GM21367 (cell line): Measurements from ENCODE around the gene LSM3.
"Not testable (repeated sequence)": the region's sequence is repeated elsewhere in the genome, so short reads cannot be mapped to it uniquely, and the experiment has no call there.

Experiments used
- ATAC-seq: cut with Tn5 transposase; IDR thresholded peaks from one replicate; pipeline ENCODE4 v1.9.1; 2021; ENCODE audit not compliant: unreplicated experiment

LSM3 gene

DNA sequence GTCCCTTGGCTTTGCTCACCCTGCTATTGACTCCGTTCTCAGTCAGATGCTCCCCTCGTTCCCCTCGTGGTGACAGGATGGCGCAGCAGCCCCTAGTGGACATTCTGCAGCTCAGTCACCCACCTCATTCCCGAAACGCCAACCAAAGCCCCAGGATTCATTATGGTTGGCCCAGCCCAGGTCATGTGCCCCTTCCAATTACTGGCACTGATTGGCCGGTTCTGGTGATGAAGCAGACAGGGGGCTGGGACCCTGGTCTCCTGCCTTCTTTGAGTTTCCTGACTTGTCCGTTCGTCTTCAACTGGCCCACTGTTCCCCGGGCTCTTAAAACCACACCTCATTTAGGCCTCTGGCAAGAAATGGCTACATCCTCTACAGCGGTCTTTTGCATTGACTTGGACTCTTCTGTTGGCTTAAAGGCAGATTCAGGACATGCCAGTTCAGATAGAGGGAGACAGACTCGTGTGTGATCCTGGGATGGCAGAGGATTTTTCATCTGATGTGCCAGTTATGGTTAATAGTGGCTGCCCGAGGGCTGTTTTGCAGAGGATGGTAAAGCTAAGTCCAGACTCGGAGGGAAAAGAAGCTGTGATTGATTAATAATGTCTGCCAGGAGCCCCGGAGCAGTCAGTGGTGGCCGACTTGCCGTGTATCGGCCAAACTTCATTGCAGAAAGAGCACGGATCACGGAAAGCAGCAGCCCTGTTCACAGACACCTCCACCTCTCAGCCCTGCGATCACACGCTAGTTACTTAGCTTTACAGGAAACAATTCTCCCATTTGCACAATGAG lies 37.8 kb downstream of the LSM3 start:
- ATAC-seq, result no peak

DNA sequence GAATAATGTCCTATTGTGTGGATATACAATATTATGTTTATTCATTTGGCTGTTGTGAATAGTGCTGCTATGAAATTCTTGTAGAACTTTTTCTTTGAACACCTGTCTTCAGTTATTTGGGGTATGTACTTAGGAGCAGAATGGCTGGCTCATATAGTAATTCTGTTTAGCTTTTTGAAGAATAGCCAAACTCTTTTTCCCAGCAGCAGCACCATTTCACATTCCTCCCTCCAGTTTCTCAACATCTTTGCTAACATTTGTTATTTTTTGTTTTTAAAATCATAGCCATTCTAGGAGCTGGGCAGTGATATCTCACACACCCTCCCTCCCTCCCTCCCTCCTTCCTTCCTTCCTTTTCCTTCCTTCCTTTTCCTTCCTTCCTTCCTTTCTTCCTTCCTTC lies 39.7 kb downstream of the LSM3 start:
- ATAC-seq, result no peak

DNA sequence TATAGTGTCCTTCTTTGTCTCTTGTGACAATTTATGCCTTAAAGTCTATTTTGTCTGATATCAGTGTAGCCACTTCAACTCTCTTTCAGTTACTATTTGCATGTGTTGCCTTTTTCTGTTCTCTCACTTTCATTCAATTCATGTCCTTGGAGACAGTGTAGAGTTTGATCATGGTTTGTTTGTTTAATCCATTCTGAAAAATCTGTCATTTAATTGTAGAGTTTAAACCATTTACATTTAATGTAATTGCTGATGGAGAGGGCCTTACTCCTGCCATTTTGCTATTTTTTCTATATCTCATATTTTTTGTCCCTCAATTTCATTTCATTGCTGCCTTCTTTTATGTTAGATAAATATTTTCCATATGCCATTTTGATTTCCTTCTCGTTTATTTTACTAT lies 42.3 kb downstream of the LSM3 start:
- ATAC-seq, result no peak

DNA sequence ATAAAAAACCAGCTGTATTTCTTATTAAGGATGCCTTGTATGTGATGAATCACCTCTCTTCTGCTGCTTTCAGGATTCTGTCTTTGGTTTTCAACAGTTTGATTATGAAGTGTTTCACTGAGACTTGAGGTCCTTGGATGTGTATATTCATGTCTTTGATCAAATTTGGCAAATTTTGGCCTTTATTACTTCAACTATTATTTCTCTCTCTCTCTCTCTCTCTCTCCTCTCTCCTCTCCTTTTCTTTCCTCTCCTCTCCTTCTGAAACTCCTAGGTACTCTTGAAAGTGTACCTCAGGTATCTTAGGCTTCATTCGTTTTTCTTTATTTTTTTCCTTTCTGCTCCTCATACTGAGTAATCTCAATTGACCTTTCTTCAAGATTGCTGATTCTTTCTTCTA lies 43.3 kb downstream of the LSM3 start:
- ATAC-seq, result no peak

DNA sequence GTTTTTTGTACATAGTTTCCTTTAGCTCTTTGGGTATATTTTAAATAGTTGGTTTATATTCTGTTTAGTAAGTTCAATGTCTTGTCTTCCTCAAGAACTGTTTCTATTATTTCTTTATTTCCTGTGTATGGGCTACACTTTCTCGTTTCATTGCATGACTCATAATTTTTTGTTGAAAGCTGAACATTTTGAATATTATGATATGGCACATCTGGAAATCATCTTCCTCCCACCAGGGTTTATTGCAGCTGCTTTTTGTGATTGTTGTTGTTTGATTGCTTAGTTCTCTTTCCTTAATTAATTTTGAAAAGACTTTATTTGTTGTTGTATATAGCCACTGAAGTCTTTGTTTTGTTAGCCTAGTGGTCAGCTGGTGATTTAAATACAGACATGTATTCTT lies 43.8 kb downstream of the LSM3 start:
- no peak for ATAC-seq

DNA sequence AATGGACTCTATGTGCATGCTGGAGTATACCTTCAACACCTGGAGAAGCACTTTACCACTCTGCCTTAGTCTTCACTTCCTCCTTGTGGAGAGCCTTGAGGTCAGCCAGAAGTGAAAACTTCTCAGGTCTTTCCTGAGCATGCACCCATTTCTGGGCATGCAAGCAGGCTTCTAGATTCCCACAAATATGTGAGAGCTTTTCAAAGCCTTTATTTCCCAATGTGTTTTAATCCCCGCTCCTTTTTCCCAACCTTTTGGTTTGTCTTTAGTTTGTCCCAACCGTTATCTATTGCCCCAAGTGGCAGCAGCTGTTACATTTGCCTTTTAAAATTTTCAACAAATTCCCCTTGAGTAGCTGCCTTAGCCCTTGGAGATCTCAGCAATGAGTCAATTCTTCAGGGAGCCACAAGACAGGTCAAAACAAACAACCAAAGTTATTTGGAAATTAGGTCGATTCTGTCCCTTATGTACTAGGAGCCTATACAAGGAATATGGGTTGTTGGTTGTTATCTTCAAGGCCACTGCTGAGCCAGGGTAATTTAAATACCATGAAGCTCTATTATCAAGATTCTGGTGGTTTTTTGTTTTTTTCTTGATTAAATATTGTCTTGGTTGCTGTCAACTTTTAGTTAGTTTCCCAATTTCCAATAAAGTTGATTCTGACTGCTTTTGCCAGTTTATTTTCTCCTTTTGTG lies 44.4 kb downstream of the LSM3 start:
- ATAC-seq, result peak; percentile 47

DNA sequence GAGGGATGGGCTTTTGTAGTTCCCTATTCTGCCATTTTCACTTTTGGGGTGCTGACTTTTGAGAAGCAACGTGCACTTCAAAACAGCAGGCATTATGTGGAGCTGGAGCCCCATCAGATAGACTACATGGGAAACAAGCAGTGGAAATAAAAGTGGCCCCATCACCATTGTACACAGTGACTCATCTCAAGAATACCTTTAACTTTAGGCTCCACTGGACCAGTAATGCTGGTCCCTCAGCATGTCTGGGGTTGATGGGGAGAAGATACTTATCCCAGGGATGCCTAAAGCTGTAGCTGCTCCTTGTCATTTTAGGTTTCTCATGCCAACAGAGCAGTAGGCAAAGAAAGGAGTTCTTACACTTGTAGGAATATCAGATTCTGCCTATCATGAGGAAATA lies 45.0 kb downstream of the LSM3 start:
- ATAC-seq, result peak; percentile 50

DNA sequence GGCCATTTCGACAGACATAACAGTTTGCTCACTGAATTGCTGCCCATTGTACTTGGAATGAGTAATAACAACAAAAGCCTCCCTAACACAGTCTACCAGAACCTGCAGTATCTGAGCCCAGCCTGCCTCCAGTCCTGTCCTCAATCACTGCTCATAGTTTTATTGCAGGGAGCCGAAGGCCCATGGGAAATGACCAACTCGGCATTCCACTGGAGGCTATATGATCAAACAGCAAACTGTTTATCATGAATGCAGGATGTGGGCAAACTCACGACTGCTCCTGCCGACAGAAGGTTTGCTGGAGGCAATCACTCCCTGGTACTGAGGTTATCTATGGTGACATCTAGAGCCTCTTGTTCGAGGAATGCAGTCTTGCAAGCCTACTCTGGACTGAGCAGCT lies 46.3 kb downstream of the LSM3 start:
- ATAC-seq, result no peak

DNA sequence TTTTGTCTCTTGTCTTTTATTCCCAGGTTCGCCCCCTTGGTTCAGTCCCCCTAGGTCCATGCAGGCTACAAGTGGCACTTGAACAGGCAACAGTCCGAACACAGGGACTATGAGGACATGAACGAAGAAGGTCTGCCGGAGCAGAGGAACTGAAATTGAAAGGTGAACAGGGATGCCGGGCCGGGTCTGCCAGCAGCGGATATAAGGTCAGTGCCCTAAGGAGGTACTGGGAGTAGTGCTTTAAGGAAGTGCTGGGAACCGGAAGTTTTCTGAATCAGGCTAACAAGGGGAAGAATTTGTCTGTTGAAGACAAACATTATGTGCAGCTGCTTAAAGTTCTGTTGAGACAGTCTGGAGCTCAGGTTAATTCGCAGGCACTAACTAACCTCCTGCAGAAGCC lies 46.8 kb downstream of the LSM3 start:
- ATAC-seq, result peak; percentile 65

DNA sequence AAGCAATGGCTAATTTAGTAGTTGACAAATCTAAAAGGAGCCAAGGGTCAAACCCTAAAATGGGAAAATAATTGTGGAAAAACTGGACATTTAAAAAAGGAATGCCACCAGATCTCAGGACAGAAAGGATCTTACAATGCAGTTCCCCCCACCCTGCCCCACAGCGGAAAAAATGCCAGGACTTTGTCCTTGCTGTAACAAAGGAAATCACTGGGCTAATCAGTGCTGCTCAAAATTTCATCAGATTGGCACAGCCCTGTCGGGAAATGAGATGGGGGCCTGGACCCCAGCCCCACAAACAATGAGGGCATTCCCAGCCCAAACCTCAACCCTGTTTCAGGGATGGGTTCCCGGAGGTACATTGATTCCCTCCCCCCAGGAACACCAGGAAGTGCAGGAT lies 47.7 kb downstream of the LSM3 start:
- not testable (repeated sequence) for ATAC-seq

DNA sequence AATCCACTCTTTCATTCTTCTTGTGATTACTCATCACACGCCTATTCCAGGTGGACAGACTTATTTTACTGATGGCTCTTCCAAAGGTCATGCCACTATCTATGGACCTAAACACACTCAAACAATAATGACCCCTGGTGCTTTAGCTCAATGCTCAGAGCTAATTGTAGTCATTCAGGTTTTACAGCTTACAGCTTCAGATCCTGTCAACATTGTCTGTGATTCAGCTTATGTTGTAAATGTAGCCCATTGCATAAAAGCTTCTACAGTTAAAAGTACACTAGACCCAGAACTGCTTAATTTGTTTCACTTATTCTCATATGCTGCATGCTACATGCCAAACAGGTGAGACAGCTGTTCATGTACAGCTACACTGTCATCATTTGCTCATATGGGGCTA lies 49.2 kb downstream of the LSM3 start:
- no peak for ATAC-seq

DNA sequence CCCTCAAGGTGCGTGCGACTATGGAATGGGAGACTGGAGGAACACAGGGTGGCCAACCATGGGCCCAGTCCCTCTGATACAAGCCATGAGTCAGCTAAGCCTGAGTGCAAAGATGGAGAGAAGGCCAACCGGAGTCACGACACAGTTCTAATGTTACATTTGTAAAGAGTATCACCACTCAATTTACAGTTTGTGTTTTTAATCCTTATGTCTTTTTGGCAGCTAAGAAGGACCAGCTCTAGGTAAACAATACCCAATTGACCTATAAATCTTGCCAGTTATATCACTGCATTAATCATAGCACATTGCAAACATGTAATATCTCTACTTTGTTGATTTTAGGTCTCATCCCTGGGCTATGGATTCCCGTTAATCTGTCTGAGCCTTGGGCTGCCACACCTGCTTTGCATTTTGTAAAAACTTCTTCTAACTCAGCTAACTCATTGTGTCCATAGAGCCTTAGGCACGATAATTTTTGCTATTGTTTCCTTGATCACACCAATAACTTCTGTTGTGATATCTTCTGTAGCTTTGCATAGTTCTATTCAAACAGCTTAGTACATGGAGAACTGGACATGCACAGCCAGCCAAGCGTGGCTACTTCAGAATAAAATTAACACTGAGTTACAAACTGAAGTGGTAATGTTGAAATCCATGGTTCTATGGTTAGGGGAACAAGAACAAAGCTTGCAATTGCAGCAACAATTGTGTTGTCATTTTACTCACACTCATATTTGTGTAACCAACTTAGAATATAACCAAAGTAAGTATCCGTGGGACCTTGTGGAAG lies 50.3 kb downstream of the LSM3 start:
- no peak for ATAC-seq

DNA sequence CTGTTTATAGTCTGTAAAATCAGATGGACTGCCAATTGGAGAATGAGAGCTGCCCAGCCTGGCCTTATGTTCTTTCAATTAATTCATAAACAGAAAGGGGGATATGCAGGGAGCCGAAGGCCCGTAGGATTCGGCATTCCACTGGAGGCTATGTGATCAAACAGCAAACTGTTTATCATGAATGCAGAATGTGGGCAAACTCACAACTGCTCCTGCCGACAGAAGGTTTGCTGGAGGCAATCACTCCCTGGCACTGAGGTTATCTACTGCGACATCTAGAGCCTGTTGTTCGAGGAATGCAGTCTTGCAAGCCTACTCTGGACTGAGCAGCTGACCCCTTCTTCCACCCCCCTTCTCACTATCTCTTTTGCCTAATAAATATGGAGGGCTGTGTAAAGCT lies 51.1 kb downstream of the LSM3 start:
- ATAC-seq, result not testable (repeated sequence)

DNA sequence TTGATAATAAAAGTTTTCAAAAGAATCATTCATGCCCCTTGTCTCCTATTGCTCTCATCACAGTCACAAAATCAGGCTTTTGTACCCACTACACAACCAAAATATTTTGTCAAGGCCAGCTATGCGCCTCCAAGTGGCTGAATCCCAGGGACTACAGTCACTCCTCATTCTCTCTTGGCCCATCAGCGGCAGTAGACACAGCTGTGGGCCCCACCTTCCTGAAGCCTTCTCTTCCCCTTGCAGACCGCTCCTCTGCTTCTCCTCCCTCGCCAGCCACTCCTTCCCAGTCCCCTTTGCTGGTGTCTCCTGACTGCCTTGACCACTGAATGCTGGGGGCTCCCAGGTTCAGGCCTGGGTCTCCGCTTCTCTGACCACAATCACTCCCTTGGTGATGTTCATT lies 52.1 kb downstream of the LSM3 start:
- ATAC-seq, result no peak

DNA sequence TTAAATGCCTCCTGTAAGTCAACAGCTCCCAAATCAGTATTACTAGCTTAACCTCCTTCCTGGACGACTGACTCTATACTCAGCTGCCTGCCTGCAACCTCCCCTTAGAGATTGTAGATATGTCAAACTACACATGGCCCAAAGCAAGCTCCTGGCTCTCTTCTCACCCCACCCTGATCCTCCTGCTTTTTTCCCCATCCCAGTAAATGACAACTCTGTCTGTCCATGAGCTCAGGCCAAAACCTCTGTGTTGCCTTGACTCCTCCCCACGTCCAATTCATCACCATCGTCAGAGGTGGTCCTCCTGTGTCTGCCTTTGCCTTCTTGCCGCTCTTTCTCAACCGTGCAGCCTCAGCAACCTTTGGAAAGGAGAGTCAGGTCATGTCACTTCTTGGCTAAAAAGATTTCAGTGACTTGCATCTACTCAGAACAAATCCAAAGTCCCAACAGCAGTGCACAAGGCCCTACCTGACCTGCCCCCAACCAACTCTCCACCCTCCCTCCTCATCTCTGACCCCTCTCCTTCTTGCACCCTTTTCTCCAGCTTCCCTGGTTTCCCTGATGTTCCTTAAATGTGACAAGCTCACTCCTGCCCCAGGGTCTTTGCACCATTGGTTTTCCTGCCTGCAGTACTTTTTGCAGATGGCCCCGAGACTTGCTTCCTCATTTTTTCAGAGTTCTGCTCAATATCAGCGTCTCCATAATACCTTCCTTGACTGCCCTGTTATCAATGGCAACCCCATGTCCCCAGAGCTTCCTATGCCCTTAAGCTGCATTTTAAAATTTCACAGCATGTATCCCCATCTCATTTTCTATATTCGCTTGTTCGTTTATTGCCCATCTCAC lies 52.8 kb downstream of the LSM3 start:
- ATAC-seq, result no peak

DNA sequence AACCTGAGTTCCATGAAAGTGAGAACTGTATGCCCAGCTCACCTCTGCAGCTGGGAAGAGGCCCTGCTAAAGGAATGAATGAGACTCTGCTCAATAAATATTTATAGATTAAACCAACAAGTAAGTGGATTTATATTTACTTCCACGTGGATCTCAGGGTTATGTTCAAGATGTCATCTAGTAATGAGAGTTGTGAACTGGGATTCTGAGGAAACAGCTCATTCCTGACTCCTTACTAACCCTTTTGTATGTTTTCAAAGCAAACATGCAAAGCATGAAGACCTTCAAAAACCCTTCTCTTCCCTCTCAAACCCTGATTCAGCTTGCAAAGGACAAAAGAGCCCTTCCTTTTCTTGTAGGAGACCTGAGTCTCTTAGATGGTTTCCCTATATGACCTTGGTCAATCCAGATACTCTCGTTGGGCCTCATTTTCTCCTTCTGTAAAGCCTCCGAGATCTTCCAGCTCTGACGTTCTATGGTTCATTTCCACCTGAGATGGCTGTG lies 53.4 kb downstream of the LSM3 start:
- ATAC-seq, result no peak

DNA sequence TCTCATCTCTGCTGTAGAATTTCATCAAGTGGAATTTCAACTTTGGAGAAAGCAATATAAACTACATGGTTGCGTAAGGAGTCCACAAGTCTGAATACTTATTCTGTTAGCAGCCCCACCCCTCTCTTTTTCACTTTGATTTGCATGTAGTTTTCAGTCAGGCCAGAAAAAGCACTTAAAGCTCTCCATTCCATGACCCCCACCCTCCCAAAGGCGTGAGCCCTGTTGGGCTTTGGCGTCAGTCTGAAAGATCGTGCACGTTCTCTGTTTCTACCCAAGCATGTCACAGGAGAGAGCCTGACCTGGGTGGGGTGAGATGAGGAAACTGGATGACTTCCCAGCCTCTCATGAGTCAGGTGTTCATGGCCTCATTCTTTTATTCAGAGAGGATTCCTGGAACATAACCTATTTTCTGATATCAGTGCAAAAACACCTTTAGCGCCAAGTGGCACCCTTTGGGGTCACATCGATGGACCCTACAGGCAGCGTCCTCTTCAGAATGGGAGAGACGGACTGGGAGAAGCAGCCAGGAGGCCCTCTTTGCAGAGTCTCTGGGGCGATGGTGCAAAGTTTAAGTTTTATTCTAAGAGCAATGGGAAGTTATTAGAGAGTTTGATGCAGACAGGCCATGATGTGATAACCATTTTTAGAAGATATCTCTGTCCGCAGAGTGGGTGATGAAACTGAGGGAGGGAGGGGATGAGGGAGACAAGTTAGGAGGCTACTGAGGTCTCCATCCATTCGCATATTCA lies 55.8 kb downstream of the LSM3 start:
- no peak for ATAC-seq

DNA sequence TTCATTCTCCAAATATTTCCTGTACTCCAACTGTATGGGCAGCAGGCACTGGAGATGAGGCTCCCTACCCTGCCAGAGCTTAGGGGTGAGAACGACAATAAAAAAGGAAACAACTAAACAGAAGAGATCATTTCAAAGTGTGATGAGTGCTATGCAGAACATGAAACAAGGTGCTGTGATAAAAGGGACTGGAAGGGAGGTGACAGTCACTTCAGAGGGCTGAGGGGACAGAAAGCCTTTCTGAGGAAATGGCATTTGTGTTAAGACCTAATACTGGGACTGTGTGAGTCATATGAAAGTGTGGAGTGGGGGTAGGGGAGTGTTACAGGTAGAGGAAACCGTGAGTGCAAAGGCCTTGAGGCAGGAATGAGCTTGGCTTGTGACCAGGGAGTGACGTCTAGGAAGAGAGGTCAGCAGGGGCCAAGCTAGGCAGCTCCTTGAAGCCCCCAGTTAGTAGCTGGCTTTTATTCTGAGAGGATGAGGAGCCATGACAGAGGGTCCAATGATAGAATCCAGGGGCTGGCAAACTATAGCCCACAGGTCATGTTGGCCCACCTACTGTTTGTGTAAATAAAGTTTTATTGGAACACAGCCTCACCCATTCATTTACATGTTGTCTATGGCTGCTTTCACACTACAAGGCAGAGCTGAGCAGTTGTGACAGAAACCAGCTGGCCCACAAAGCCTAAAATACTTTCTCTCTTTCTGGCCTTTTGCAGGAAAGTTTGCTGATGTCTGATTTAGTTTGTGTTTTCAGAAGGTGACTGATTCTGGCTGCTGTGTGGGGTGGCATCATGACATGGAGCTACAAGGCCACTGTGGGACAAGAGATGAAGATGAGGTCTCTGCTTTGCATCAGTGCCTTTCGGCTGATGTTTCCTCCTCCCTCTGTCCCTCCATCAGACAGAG lies 56.6 kb downstream of the LSM3 start:
- ATAC-seq, result no peak

DNA sequence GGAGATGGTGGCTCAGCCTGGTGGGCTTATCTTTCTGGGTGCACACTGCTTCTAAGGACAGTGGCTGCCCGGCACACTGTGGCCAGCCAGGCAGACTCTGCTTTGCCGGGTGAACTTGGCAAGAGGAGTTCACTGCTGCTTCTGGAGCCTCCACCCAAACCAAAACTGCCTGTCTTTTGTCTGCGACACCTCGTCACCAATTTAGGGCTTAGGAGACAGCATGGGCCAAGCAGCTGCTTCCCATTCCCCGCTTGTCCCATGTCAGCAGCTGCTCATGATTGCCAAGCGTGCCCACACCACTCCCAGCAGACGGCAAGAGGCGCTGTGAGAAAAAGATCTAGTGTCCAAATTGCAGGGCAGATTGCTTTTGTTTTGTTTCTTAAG lies 57.3 kb downstream of the LSM3 start:
- ATAC-seq, result no peak
